Gastrocnemius medialis (tissue), 4 donors: ENCODE measurements around the gene PIGV. TPM values are rescaled to one million over a fixed set of nuclear protein-coding genes. Genes with fewer than 3 reads are reported as not detected.
A peak's percentile ranks its signal among the peaks of the same experiment; 100 is the strongest.

Source experiments
- ATAC-seq, 2 donors: fragments of 150-250 bp; one replicate each; pipeline ENCODE4 v1.9.1; 2016
- DNase-seq, 2 donors: peaks; one replicate each; pipeline ENCODE4 v3.0.0-alpha.2; 2019
- H3K27ac ChIP-seq, 4 donors: fragments of 200-600 bp; sonication (generic); 1 replicate in 1 of 4; 2 replicates in 3 of 4; pipeline ENCODE4 v1.5.1; 2016 to 2018; ENCODE audit warnings: mild to moderate bottlenecking in 2 of 4, moderate library complexity in 1 of 4
- H3K27me3 ChIP-seq, 3 donors: fragments of 200-600 bp; sonication (generic) in 2 of 3; 1 replicate in 1 of 3; 2 replicates in 2 of 3; pipeline versions ENCODE4 v1.5.1 to v1.6.0; 2016 to 2019; ENCODE audit warnings: mild to moderate bottlenecking in 1 of 3, moderate library complexity in 1 of 3
- H3K36me3 ChIP-seq, 2 donors: fragments of 200-600 bp; sonication (generic) in 1 of 2; one replicate each; pipeline ENCODE4 v1.5.1; 2017 to 2018
- H3K4me1 ChIP-seq, 2 donors: fragments of 200-600 bp; sonication (generic) in 1 of 2; one replicate each; pipeline ENCODE4 v1.5.1; 2016 to 2017; ENCODE audit warnings: mild to moderate bottlenecking in 2 of 2
- H3K4me3 ChIP-seq, 4 donors: fragments of 200-600 bp; sonication (generic) in 3 of 4; 1 replicate in 1 of 4; 2 replicates in 3 of 4; pipeline ENCODE4 v1.5.1; 2016 to 2019; ENCODE audit warnings: mild to moderate bottlenecking in 2 of 4
- H3K9me3 ChIP-seq, 3 donors: fragments of 200-600 bp; sonication (generic) in 2 of 3; 1 replicate in 1 of 3; 2 replicates in 2 of 3; pipeline ENCODE4 v1.5.1; 2016 to 2019
- CTCF ChIP-seq, 5 experiments: fragments of 450-650 bp in 3 of 5; fragments of 200-600 bp in 2 of 5; sonication (generic) in 2 of 5; IDR thresholded peaks in 4 of 5; conservative IDR thresholded peaks in 1 of 5; 1 replicate in 4 of 5; 2 replicates in 1 of 5; pipeline ENCODE4 v1.5.1; 2016 to 2019; ENCODE audit warnings: antibody characterized with exemption in 5 of 5, mild to moderate bottlenecking in 3 of 5, moderate library complexity in 3 of 5
- POLR2A ChIP-seq, 2 donors: fragments of 450-650 bp; IDR thresholded peaks; one replicate each; pipeline ENCODE4 v1.6.1; 2017; ENCODE audit warnings: antibody characterized with exemption in 2 of 2, mild to moderate bottlenecking in 2 of 2, moderate library complexity in 2 of 2
- in situ Hi-C, 4 donors: fragments of 200-750 bp; cut with MboI; loops; one replicate each; pipeline versions ENCODE4 v1.15.0 to v1.8.0; 2017; ENCODE audit warnings: low sequenced_read_pairs in 4 of 4
- intact Hi-C: fragments of 100-400 bp; cut with DNase I; formaldehyde crosslinking; loops from one replicate; pipeline ENCODE4 v1.15.1; 2023; ENCODE audit warnings: low total_unique reads
- total RNA-seq, 4 donors: library from RNA; depleted of rRNA; stranded (reverse); fragments of >200 nt; gene quantifications; one replicate each; pipeline versions ENCODE4 v1.1.0 to v1.2.3, GENCODE V29; 2016

The PIGV gene
- total RNA-seq, 4 donors from 2014 or later, result 2.9 to 16.0 (median 5.8) TPM

DNA sequence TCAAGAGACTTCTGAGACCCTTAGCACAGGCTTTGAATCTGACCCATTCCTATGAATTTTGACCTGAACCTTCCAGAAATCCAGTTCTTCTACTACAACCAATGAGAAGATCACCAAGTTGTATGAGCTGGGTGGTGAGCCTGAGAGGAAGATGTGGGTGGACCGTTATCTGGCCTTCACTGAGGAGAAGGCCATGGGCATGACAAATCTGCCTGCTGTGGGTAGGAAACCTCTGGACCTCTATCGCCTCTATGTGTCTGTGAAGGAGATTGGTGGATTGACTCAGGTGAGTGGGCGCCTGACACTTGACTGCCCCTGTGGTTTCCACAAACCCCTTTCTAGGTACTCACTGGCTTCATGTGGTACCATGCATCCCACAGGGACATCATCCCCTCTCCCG lies 20.0 kb upstream of the PIGV start:
- H3K9me3 ChIP-seq, result no peaks in the 10 kb centered on the region
- H3K27me3 ChIP-seq, result no peaks in the 10 kb centered on the region
- H3K4me3 ChIP-seq, result no peak overlapping the region
- no peak for TF ChIP-seq POLR2A (IDR thresholded peaks at IDR 0.05)
- TF ChIP-seq CTCF (IDR thresholded peaks at IDR 0.05 in 4 of 5, conservative IDR thresholded peaks at IDR 0.05 in 1 of 5), result no peak
- in situ Hi-C loops (no loop called here), intact Hi-C loops (no loop called here)
- H3K27ac ChIP-seq, result peak overlapping the region; percentile 42 to 79 (median 56)
- peaks cover 35 to 46% of the 10 kb centered on the region in 2 donors for H3K4me1 ChIP-seq
- H3K36me3 ChIP-seq, result peaks cover 3 to 78% of the 10 kb centered on the region in 2 donors
- no peak for ATAC-seq
- DNase-seq, result no peak

- ATAC-seq, result peak; percentile 63 to 80
- H3K4me1 ChIP-seq, result peaks cover 35 to 46% of the 10 kb centered on the region in 2 donors
- peak; percentile 31 to 46 for DNase-seq
- H3K36me3 ChIP-seq, result peaks cover 3 to 78% of the 10 kb centered on the region in 2 donors
- in situ Hi-C loops, result no loop called here
- no peak overlapping the region for H3K4me3 ChIP-seq
- peak overlapping the region; percentile 42 to 79 (median 56) for H3K27ac ChIP-seq
- H3K27me3 ChIP-seq, result no peaks in the 10 kb centered on the region
- intact Hi-C loops, result no loop called here
- no peaks in the 10 kb centered on the region for H3K9me3 ChIP-seq
- no peak for TF ChIP-seq POLR2A (IDR thresholded peaks at IDR 0.05)
- no peak for TF ChIP-seq CTCF (IDR thresholded peaks at IDR 0.05 in 4 of 5, conservative IDR thresholded peaks at IDR 0.05 in 1 of 5)
Observed at GRCh38 chr1:26768755-26769154, 19.0 kb upstream of the PIGV start.

- peaks cover 32 to 43% of the 10 kb centered on the region in 2 donors for H3K4me1 ChIP-seq
- in situ Hi-C loops, result no loop called here
- no peaks in the 10 kb centered on the region for H3K27me3 ChIP-seq
- DNase-seq (no peak), ATAC-seq (no peak)
- intact Hi-C loops, result no loop called here
- TF ChIP-seq POLR2A (IDR thresholded peaks at IDR 0.05) (no peak), CTCF (IDR thresholded peaks at IDR 0.05 in 4 of 5, conservative IDR thresholded peaks at IDR 0.05 in 1 of 5) (no peak)
- no peak overlapping the region for H3K4me3 ChIP-seq
- H3K36me3 ChIP-seq, result peaks cover 6 to 85% of the 10 kb centered on the region in 2 donors
- H3K27ac ChIP-seq, result peak overlapping the region; percentile 38 to 66 (median 52)
- H3K9me3 ChIP-seq, result no peaks in the 10 kb centered on the region
Observed at GRCh38 chr1:26771285-26771642, 16.5 kb upstream of the PIGV start.

DNA sequence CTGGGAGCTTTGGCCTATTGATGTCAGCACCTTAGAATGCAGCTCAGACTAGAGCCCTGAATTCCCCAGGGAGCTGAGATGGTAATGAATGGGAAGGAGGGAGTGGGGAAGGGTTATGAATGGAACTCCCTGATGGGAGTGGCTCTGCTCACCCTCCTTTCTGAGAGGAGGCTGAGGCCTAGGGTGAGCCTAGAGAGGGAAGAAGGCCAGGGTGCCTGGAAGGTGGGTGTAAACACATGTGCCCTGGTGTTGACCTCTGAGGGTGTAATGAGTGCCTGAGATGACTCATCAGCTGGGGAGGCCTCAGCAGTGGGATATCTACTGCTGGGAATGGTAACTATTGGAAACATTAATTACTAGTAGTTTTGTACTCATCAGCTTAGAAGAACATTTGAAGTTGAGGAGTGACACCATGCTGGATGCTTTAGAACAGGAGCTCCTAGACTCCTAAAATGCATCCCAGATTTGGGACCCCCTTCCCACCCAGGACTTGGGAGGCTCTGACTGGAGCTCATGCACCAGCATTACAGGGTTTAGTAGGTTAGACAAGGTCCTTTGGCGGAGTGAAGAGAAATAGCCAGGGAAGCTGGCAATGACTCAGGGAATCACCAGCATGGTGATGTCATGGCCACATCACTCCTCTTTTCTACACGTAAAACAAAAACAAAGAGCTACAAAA lies 16.0 kb upstream of the PIGV start:
- ATAC-seq, result peak; percentile 21 to 63
- intact Hi-C loops (no loop called here), in situ Hi-C loops (no loop called here)
- Histone ChIP-seq H3K9me3 (no peaks in the 10 kb centered on the region), H3K27me3 (no peaks in the 10 kb centered on the region), H3K4me3 (no peak overlapping the region), H3K4me1 (peaks cover 26 to 38% of the 10 kb centered on the region in 2 donors), H3K27ac (peak overlapping the region; percentile 38 to 66 (median 52)), H3K36me3 (peaks cover 3 to 85% of the 10 kb centered on the region in 2 donors)
- DNase-seq, result peak in 1 of 2 donors; percentile 36
- TF ChIP-seq CTCF (IDR thresholded peaks at IDR 0.05 in 4 of 5, conservative IDR thresholded peaks at IDR 0.05 in 1 of 5) (no peak), POLR2A (IDR thresholded peaks at IDR 0.05) (no peak)
